Panc1 (cell line): ENCODE measurements around the gene LHB. TPM values are rescaled to one million over a fixed set of nuclear protein-coding genes. Genes with fewer than 3 reads are reported as not detected.

ENCODE experiments used
- ATAC-seq: fragments of 200-7000 bp; cut with Tn5 transposase; 2 replicates; pipeline ENCODE4 v1.9.1; 2020; ENCODE audit warnings: mild to moderate bottlenecking, moderate library complexity
- BruUV-seq: library from RNA; stranded (reverse); fragments of 400-500 nt; replicated peaks from 2 replicates; lab custom pipeline; 2021; lab: Mats Ljungman, UMichigan
- CTCF ChIA-PET: fragments of 300-600 bp; sonication (Branson Sonifier 250); formaldehyde crosslinking; loops from one replicate; lab custom pipeline; 2022; ENCODE audit warnings: antibody characterized with exemption; lab: Charles Lee
- POLR2A ChIA-PET: fragments of 300-600 bp; sonication (Branson Sonifier 250); formaldehyde crosslinking; loops from one replicate; lab custom pipeline; 2022; ENCODE audit warnings: antibody characterized with exemption; lab: Charles Lee
- DNase-seq: peaks from one replicate; pipeline ENCODE4 v3.0.0-alpha.2; 2010; ENCODE audit warnings: low read depth, low spot score
- H3K27ac ChIP-seq: 2 replicates; pipeline ENCODE4 v1.5.1; 2011; ENCODE audit warnings: mild to moderate bottlenecking, low read length, inconsistent platforms
- H3K27me3 ChIP-seq: fragments of 200-500 bp; sonication (Bioruptor generic); 2 replicates; pipeline ENCODE4 v1.6.0; 2014; ENCODE audit warnings: low read length, inconsistent platforms; ENCODE audit not compliant: control insufficient read depth, insufficient read depth
- H3K36me3 ChIP-seq: fragments of 200-500 bp; sonication (Bioruptor generic); 2 replicates; pipeline ENCODE4 v1.5.1; 2014; ENCODE audit warnings: inconsistent platforms, mild to moderate bottlenecking, low read length, moderate library complexity; ENCODE audit not compliant: control insufficient read depth, insufficient read depth
- H3K4me1 ChIP-seq: 2 replicates; pipeline ENCODE4 v1.5.1; 2011; ENCODE audit warnings: inconsistent platforms, mild to moderate bottlenecking, low read length, moderate library complexity; ENCODE audit not compliant: control insufficient read depth, insufficient read depth
- H3K4me3 ChIP-seq, 2 experiments: 2 replicates each; pipeline ENCODE4 v1.5.1; 2011 to 2012; ENCODE audit warnings: low read depth in 2 of 2, low read length in 2 of 2, mild to moderate bottlenecking in 2 of 2, inconsistent platforms in 1 of 2, moderate library complexity in 1 of 2
- H3K9me3 ChIP-seq: fragments of 200-500 bp; sonication (Bioruptor generic); 2 replicates; pipeline ENCODE4 v1.5.1; 2014; ENCODE audit warnings: low read depth, mild to moderate bottlenecking, inconsistent platforms, low read length, moderate library complexity; ENCODE audit not compliant: control insufficient read depth, insufficient read depth
- POLR2AphosphoS5 ChIP-seq: IDR thresholded peaks from 2 replicates; pipeline ENCODE4 v1.6.1; 2012; ENCODE audit warnings: mild to moderate bottlenecking, low read depth, low read length, moderate library complexity
- SIN3A ChIP-seq: IDR thresholded peaks from 2 replicates; pipeline ENCODE4 v1.6.1; 2012; ENCODE audit warnings: low read depth, mild to moderate bottlenecking, low read length, moderate library complexity, borderline replicate concordance; ENCODE audit not compliant: insufficient read depth
- TCF7L2 ChIP-seq: IDR thresholded peaks from 2 replicates; pipeline ENCODE4 v1.6.1; 2011; ENCODE audit warnings: mild to moderate bottlenecking, low read depth, low read length, inconsistent platforms
- in situ Hi-C: cut with HindIII; loops from 2 replicates; pipeline ENCODE4 v1.10.0; 2016; ENCODE audit warnings: low sequenced_read_pairs, low pct_unique_long_range_greater_than_20kb
- intact Hi-C: fragments of 100-400 bp; cut with micrococcal nuclease; formaldehyde crosslinking; loops from one replicate; pipeline ENCODE4 v1.10.0; 2022; ENCODE audit not compliant: unreplicated experiment
- total RNA-seq: library from RNA; stranded (reverse); gene quantifications from one replicate; pipeline ENCODE4 v1.2.1, GENCODE V29; 2021; ENCODE audit not compliant: unreplicated experiment
- TF ChIP-seq, protein P1 (sequence below): fragments of 450-650 bp; IDR thresholded peaks from 2 replicates; pipeline ENCODE4 v1.5.1; 2017; ENCODE audit warnings: mild to moderate bottlenecking
- TF ChIP-seq, protein P2 (sequence below), 2 experiments: IDR thresholded peaks; 2 replicates each; pipeline ENCODE4 v1.6.1; 2011 to 2012; ENCODE audit warnings: low read depth in 2 of 2, control low read depth in 1 of 2, low read length in 1 of 2, mild to moderate bottlenecking in 1 of 2, moderate library complexity in 1 of 2; ENCODE audit not compliant: insufficient read depth in 1 of 2

Gene LHB
- total RNA-seq, 1 experiment from 2014 or later = 0.39 TPM

DNA sequence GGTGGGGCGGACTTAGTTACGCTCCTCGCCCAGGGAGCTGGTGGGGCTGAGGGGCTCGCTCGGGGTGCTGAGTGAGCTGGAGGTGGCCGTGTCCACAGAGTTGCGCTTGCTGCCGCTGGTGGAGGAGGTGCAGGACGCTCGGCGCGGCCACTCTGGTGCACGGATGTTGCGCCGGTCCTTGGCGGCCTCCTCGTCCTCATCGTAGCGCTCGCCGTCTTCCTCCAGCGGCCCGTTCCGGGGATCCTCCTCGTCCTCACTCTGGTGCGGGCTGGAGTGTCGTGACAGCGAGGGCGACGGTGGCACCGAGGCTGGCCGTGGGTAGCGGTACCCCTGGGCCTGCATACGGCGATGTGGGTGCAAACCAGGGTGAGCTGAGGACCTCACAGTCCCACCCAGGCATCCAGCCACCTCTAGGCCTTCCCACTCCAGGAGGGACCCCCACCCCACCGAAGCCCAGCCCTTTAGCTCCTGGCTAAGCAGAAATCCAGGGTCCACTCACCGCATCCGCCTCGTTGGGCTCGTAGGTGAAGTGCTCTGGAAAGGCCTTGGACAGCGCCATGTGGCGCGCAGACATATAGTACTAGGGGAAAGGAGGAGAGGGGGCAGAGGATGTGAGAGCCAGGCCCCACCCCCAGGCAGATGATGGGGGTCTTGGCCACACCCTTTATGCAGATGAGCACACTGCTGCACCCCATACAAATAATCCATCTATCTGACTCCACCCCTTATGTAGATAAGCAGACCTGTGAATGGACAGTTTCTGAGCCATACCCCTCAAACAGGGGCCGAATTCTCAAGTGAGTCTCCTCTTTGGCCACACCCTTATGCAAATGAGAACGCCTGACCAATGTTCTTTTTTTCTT, 47.4 kb downstream of the LHB start:
- in situ Hi-C loops = no loop called here
- peaks cover 2% of the 10 kb centered on the region for H3K36me3 ChIP-seq
- POLR2A ChIA-PET = interaction anchor here (0.5 kb wide), 1 partner anchor 126 kb away, joined by 7 read pairs; no protein-coding TSS in a partner anchor
- H3K4me1 ChIP-seq = peaks cover 16% of the 10 kb centered on the region
- no peak overlapping the region for H3K4me3 ChIP-seq
- ATAC-seq = no peak; the same call in 1 of the 2 replicates
- no peak for TF ChIP-seq SIN3A
- H3K27ac ChIP-seq = peak overlapping the region; percentile 14; the same call in 1 of the 2 replicates
- H3K9me3 ChIP-seq = no peaks in the 10 kb centered on the region
- H3K27me3 ChIP-seq = no peaks in the 10 kb centered on the region
- intact Hi-C loops = loop anchor here (10.0 kb wide), 1 partner anchor 185 kb away; no protein-coding TSS in a partner anchor
- BruUV-seq = no TSS peak
- CTCF ChIA-PET = interaction anchor here (1.3 to 1.4 kb wide), 2 partner anchors 24 to 35 kb away, joined by 7 to 11 read pairs; partner anchors contain the start of genes GYS1 and RUVBL2
- DNase-seq = no peak

DNA sequence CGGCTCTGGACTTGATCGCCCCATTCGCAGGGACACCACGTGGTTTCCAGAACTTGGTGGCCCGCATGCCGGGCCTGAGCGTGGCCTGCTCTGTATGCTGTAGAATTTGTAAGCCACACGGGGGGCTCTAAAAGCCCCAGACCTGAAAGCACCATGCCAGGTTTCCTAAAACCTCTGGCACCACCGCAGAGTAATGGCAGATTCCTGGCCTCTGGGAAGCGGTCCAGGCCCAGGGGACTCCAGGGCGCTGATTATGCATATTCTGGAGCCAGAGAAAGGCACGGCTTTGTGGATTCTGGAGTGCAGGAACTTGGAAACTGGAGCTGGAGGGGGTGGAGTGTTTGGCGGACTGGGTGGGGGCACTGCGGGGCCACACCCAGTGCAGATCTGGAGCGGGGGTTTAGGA, 48.1 kb downstream of the LHB start:
- ChIA-PET POLR2A (no interaction called here), CTCF (no interaction called here)
- DNase-seq (no peak), ATAC-seq (no peak)
- TF ChIP-seq, protein P1, sequence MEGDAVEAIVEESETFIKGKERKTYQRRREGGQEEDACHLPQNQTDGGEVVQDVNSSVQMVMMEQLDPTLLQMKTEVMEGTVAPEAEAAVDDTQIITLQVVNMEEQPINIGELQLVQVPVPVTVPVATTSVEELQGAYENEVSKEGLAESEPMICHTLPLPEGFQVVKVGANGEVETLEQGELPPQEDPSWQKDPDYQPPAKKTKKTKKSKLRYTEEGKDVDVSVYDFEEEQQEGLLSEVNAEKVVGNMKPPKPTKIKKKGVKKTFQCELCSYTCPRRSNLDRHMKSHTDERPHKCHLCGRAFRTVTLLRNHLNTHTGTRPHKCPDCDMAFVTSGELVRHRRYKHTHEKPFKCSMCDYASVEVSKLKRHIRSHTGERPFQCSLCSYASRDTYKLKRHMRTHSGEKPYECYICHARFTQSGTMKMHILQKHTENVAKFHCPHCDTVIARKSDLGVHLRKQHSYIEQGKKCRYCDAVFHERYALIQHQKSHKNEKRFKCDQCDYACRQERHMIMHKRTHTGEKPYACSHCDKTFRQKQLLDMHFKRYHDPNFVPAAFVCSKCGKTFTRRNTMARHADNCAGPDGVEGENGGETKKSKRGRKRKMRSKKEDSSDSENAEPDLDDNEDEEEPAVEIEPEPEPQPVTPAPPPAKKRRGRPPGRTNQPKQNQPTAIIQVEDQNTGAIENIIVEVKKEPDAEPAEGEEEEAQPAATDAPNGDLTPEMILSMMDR = no peak
- TF ChIP-seq SIN3A (no peak), TCF7L2 (no peak), POLR2AphosphoS5 (no peak)
- TF ChIP-seq, protein P2, sequence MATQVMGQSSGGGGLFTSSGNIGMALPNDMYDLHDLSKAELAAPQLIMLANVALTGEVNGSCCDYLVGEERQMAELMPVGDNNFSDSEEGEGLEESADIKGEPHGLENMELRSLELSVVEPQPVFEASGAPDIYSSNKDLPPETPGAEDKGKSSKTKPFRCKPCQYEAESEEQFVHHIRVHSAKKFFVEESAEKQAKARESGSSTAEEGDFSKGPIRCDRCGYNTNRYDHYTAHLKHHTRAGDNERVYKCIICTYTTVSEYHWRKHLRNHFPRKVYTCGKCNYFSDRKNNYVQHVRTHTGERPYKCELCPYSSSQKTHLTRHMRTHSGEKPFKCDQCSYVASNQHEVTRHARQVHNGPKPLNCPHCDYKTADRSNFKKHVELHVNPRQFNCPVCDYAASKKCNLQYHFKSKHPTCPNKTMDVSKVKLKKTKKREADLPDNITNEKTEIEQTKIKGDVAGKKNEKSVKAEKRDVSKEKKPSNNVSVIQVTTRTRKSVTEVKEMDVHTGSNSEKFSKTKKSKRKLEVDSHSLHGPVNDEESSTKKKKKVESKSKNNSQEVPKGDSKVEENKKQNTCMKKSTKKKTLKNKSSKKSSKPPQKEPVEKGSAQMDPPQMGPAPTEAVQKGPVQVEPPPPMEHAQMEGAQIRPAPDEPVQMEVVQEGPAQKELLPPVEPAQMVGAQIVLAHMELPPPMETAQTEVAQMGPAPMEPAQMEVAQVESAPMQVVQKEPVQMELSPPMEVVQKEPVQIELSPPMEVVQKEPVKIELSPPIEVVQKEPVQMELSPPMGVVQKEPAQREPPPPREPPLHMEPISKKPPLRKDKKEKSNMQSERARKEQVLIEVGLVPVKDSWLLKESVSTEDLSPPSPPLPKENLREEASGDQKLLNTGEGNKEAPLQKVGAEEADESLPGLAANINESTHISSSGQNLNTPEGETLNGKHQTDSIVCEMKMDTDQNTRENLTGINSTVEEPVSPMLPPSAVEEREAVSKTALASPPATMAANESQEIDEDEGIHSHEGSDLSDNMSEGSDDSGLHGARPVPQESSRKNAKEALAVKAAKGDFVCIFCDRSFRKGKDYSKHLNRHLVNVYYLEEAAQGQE (IDR thresholded peaks at IDR 0.05; ENCODE audit: insufficient read depth in 1 of 2, low read depth in 2 of 2, low read length in 1 of 2) = no peak
- TSS peak; percentile 51 for BruUV-seq
- in situ Hi-C loops = no loop called here
- intact Hi-C loops = no loop called here
- Histone ChIP-seq H3K36me3 (peaks cover 2% of the 10 kb centered on the region), H3K4me1 (peaks cover 22% of the 10 kb centered on the region), H3K27me3 (no peaks in the 10 kb centered on the region), H3K27ac (no peak overlapping the region), H3K9me3 (no peaks in the 10 kb centered on the region), H3K4me3 (no peak overlapping the region)
